SU-DHL-6 (cell line): Measurements from ENCODE around the gene PPP1R14B.

ENCODE experiments used
- CTCF ChIP-seq: fragments of 200-600 bp; sonication (generic); IDR thresholded peaks from one replicate; pipeline ENCODE4 v1.5.1; 2017; ENCODE audit warnings: antibody characterized with exemption, mild to moderate bottlenecking, low read length, moderate library complexity; ENCODE audit not compliant: insufficient read depth, poor library complexity, severe bottlenecking
- EZH2phosphoT487 ChIP-seq: fragments of 200-600 bp; sonication (generic), shearing (Covaris generic); conservative IDR thresholded peaks from 2 replicates; pipeline ENCODE4 v1.6.1; 2018; ENCODE audit warnings: mild to moderate bottlenecking, antibody characterized with exemption, low read length, moderate library complexity, mixed read lengths

GRCh38 chr11:64207256-64208085 lies 39.3 kb downstream of the PPP1R14B start:
- TF ChIP-seq CTCF (no peak), EZH2phosphoT487 (no peak)
